GM19438 (cell line): ENCODE results near the gene NCBP3.
"Not testable (repeated sequence)": the region's sequence is repeated elsewhere in the genome, so short reads cannot be mapped to it uniquely, and the experiment has no call there.

Source experiments
- ATAC-seq: cut with Tn5 transposase; IDR thresholded peaks from one replicate; pipeline ENCODE4 v1.9.1; 2021; ENCODE audit warnings: low read depth; ENCODE audit not compliant: unreplicated experiment

The NCBP3 gene

DNA sequence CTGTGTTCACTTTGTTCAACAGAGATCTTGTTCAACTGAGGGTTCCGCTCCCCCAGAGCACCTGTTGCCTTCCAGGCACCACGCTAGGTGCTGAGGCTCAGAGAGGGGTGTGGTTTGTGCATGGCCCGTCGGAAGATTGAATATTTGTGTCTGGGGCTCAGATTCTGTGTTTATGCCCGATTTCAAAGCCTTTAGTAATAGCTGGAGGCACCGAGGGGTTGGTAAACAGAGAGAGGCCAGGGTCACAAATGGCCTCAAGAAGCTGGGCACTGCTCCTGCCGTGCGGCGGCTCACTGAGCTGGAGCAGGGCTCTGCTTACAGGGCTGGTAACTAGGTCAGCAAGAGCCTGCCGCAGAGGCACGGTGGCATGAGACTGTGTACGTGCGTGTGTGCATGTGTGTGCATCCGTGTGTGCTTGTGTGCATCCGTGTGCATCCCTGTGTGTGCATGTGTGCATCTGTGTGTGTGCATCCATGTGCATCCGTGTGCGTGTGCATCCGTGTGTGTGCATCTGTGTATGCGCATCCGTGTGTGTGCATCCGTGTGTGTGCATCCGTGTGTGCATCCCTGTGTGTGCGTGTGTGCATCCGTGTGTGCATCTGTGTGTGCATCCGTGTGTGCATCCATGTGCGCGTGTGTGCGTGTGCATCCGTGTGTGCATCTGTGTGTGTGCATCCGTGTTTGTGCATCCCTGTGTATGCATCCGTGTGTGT, 50.5 kb downstream of the NCBP3 start:
- no peak for ATAC-seq

DNA sequence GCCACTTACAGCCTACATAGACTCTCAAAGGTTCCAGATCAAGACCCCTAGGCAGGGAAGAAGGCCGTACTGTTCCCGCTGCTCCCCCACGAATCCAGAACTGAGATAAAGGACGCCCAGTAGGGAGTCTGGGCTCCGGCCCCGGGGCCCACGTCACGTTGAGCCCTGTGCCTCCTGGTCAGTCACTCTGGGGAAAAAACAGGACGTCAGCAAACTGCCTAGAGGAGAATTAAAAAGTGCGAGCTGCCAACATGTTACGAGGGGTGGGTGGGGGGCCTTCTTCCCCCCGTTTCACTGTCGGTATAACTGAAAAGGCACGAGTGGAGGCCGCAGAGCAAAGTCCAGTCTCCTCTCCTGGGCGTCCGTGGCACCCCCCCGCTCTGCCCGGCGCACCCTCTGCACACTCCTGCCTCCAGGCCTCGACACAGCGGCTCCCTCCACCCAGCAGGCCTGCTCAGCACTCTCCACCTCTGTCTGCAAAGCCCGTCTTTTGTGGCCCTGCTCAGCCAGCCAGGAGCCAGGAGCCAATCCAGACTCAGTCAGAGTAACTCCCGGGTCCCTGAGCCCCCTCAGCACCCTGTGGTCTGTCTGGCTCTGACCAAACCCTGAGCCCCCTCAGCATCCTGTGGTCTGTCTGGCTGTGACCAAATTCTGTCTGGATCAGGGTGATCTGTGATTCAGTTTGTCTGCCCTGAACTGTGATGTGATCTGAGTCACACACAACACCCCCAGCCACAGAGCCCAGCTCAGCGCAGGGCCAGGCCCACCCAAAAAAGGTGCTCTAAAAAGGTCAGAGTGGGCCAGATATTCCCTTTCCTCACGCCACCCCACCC, 51.3 kb downstream of the NCBP3 start:
- ATAC-seq: no peak

DNA sequence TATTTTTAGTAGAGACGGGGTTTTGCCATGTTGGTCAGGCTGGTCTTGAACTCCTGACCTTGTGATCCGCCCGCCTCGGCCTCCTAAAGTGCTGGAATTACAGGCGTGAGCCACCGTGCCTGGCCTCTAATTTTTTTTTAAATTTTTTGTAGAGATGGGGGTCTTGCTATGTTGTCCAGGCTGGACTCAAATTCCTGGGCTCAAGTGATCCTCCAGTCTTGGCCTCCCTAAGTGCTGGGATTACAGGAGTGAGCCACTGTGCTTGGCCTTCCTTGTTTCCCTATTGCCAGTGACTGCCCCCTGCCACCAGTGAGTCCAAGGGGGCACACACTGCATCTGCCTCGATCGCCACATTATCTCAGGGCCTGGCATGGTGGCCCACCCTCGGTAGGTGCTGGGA, 51.9 kb downstream of the NCBP3 start:
- not testable (repeated sequence) for ATAC-seq

DNA sequence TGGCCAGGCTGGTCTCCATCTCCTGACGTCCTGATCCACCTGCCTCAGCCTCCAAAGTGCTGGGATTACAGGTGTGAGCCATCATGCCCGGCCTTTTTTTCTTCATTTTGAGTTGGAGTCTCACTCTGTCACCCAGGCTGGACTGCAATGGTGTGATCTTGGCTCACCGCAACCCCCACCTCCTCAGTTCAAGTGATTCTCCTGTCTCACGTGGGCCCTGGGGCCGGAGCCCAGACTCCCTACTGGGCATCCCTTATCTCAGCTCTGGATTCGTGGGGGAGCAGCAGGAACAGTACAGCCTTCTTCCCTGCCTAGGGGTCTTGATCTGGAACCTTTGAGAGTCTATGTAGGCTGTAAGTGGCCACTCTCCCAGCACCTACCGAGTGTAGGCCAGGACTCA, 52.8 kb downstream of the NCBP3 start:
- not testable (repeated sequence) for ATAC-seq

DNA sequence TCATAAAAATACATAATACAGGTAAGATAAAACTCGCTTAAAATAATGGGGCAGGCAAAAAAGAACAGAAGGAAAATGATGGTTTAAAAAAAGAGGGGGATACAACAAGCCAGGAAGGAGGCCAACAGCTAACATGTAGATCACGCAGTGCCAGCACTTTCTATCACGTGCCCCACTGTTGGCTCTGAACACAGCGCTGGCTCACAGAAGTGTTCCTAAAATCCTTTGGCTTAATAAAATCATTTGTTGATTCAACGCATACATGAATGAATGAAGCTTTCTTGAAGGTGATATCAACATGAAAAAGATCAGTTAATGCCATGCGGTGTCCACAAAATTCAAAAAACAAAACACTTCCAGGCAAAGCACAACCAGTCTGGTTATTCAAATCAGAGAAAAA, 53.6 kb downstream of the NCBP3 start:
- ATAC-seq: no peak

DNA sequence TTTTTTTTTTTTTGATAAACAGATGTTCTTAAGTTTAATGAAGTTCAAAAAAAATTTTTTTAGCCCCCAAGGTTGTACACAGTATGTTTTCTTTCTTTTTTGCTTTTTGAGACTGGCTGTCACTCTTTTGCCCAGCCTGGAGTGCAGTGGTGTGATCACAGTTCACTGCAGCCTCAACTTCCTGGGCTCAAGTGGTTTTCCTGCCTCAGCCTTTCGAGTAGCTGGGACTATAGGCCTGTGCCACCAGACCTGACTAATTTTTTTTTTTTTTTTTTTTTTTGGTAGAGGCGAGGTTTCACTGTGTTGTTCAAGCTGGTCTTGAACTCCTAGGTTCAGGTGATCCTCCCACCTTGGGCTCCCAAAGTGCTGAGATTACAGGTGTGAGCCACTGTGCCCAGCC, 57.8 kb downstream of the NCBP3 start:
- no peak for ATAC-seq

DNA sequence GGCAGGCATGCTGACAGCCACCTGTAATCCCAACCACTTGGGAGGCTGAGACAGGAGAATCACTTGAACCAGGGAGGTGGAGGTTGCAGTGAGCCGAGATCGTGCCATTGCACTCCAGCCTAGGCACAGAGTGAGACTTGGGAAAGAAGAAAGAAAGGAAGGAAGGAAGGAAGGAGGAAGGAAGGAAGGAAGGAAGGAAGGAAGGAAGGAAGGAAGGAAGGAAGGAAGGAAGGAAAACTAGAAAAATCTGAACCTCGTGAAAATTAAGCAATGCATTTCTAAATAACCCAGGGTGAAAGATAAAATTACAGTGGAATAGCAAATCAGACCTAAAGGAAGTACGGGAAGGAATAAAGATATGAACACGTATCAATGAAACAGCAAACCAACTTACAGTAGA, 60.7 kb downstream of the NCBP3 start:
- ATAC-seq: not testable (repeated sequence)

DNA sequence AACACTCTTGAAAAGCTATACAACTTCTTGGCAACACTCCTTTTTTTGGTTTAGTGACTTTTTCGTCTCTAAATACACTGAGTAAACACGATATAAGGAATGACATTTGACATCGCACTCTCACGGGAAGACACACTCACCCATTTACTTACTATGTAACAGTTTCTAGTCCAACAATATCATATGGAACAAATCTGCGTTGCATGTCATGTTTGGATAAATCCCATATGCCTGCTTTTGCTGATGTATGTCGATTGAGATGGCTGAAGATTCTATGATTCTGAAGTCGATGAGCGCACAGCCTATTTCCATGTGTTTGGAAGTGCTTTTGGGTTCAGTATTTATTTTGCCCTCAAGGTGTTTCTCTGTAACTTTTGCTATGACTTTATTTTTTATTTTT, 63.3 kb downstream of the NCBP3 start:
- ATAC-seq: no peak

DNA sequence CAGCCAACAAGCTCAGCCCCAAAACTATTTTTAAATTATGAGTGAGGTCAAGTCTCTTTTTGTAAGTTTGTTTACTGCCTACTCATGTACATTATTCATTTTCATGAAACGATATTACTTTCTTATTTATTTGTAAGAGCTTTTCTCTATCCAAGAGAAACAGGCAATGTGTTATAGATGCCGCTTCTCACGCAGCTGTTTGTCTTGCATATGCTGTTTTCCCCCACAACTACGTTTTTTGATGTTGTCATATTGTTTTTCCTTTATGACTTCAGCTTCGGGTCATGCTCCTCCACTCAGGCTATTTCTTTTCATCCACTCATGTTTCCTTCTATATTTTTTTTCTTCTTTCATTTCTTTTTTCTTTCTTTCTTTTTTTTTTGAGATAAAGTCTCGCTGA, 65.1 kb downstream of the NCBP3 start:
- ATAC-seq: no peak

DNA sequence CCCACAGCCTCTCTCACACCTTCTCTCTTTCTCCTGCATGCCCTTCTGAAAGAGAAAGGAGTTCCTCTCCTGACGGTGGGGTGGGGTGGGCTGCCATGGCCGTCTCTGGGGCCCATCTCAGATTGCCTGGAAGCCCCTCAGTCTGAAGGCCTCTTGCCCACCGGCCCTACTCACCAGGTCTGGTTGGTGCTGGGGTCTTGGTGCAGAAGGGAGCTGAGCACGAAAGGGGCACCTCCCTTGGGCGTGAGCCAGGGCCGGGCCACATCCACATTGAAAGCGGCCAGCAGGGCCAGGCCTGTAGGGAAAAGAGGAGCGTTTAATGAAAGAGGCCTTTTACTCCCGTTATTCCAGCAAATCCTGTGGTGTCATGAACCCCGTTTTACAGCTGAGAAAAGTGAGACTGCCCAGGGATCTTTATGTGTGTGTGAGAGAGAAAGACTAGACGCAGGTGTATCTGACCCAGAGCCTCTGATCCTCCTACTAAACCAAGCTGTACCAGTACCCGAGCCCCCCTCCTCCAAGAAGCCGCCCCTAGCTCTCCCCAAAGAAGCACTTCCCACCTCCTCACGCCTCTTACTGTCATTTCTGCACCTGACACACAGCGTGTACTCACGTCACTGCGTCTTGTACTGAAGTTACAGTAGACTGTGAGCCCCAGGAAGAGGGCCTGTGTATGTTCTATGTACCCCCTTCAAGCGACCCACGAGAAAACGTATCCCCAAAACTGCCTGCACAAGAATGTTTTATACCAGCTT, 68.5 kb downstream of the NCBP3 start:
- no peak for ATAC-seq

DNA sequence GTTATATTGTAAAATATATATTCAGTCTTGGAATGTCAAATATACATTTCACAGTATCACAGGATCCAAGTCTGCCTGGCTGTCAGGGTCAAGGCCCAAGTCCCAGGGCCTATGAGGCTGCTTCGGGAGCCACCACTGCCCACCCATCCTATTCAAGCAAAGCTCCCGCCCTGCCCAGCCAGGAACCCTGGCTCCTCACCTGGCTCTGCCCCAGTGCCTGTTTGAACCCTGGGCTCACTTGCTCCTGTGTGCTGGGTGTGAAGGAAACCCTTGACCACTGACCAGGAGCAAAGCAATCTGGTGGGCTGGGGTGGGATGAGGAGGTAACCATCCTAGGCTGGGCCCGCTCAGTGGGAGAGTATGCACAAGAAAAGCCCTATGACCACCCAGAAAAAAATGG, 72.1 kb downstream of the NCBP3 start:
- no peak for ATAC-seq

DNA sequence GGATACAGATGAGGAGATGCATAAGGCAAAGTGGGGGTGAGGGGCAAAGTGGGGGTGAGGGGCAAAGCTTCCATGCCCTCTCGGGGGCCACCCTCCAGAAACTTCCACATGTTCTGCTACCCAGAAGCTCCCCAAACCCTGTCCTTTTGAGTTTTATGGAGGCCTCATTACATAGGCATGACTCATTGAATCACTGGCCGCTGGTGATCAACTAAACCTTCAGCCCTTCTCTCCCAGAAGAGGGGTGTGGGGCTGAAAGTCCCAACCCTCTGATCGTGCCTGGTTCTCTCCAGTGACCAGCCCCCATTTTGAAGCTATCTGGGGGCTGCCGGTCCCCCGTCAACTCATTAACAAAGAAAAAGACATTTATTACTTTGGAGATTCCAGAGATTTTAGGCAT, 72.5 kb downstream of the NCBP3 start:
- ATAC-seq: no peak

DNA sequence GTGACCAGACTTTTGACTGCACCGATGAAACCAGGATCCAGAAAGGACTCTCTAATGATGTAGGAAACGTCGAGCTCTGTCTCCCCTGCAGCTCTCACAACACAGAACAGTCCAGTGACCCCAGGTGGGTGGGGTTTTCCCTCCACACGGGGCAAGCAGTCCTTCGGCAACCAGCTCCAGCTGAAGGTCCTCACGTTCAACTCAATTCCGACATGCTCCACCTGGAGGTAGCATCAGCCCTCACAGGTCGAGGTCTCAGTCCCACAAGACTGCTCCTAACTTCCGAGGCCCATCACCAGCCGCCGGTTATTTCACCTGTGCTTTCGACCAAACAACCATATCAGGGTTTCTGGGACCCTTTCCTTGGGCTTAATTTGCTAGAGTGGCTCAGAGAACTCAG, 73.3 kb downstream of the NCBP3 start:
- no peak for ATAC-seq

DNA sequence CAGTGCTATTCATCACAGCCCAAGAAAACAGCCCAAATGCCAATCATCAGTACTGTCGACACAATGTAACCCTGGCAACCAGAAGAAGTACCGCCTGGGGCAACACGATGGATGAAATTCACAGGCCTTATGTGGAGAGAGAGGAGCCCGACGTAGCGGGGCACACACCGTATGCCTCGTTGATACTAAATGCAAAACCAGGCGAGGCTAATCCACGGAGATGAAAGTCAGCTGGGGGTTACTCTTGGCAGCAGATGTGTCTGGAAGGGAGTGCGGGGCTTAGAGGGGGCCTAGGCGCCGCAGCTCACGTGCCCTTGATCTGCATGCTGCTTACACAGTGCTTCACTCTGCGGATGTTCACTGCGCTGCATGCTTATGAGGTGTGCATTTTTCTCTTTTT, 74.9 kb downstream of the NCBP3 start:
- ATAC-seq: no peak

DNA sequence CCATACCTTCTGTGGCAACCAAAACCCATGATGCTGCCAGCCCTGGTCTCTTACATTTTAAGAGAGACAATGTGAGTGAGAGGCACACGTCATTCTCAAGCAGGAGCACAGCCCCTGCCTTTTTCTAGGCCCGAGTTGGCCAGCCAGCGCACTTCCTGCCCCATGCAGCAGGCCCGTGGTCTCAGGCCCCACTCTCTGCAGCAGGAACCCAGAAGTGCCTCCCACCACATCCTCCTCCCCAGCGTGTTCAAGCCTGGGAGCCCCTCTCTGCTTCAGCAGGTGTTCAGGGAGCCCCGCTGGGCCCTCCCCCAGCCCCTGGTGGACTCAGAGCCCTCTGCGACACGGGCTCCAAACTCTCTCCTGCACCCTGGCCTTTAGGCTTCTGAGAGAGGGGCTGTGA, 75.6 kb downstream of the NCBP3 start:
- ATAC-seq: no peak

DNA sequence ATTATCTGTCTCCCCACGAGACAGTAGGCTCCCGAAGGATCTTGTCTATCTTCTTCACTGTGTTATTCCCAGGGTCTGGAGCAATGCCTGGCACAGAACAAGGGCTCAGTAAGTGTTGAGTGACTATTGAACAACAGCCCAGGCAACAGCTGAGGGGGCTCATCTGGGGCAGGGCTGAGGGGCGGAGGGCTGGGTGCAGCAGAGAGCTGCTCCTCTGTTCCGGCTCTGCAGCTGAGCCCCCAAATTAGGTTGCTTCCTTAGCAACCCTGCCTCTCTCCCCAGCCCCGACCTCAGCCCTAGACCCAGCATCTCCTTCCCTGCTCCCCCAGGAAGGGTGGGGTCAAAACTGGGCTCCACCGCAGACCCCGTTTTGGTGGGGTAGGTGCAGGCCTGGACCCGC, 77.3 kb downstream of the NCBP3 start:
- ATAC-seq: no peak

DNA sequence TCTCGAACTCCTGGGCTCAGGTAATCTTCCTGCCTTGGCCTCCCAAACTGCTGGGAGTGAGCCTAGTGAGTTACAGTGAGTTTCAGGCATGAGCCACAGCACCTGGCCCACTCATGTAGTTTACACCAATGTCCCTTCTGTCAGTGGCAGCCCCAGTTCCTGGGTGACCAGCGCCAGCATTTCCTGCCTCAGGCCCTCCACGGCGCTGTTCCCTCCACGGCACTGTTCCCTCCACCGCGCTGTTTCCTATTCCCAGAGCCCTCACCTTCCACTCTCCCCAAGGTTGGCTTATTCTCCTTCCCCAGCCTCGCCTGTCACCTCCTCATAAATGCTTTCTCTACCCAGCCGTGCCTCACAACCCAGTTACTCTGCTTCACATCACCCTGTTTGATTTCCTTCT, 77.7 kb downstream of the NCBP3 start:
- ATAC-seq: no peak

DNA sequence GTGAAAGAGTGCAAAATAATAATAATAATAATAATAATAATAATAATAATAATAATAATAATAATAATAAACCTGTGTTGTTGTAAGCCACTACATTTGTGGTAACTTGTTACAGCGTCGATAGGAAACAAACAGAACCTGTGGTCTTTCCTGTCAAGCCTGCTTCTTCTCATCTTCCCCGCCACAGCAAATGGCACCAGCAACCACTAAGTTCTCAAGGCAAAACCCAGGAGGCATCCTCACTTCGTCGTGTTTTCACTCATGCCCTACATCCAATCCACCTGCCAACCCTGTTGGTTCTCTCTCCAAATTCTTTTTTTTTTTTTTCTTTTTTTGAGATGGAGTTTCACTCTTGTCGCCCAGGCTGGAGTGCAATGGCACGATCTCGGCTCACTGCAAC, 79.3 kb downstream of the NCBP3 start:
- no peak for ATAC-seq

DNA sequence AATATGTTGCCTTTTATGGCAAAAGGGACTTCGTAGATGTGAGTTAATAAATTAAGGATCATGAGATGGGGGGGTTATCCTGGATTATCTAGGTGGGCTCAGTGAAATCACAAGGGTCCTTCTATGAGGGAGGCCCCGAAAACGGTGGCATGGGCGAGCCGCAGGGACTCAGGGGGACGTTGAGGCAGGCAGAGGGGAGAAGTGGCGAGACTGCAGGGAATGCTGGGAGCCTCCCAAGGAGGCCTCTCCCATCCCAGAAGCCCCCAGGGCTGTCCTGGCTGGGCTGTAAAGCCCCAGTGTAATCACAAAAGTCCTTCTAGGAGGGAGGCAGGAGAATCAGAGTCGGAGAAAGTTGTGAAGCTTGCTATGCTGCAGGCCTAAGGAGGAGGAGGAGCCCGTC, 80.1 kb downstream of the NCBP3 start:
- ATAC-seq: no peak

DNA sequence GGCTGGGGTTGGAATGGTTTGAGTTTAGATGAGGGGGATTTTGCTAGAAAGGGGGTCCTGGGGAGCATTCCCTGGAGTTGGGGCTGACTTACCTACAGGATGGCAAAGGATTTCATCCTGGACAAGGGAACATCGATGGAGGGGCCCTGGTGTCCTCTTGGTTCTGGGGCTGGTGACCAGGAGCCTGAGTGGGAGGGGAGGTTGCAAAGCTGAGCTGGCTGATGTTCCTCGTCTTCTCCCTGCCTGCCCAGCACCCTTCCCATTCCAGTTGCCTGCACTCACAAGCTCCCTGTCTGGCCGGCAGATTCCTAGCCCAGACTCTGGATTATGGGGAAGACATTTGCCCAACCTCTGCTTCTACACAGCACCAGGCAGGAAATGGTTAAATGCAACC, 82.3 kb downstream of the NCBP3 start:
- no peak for ATAC-seq

DNA sequence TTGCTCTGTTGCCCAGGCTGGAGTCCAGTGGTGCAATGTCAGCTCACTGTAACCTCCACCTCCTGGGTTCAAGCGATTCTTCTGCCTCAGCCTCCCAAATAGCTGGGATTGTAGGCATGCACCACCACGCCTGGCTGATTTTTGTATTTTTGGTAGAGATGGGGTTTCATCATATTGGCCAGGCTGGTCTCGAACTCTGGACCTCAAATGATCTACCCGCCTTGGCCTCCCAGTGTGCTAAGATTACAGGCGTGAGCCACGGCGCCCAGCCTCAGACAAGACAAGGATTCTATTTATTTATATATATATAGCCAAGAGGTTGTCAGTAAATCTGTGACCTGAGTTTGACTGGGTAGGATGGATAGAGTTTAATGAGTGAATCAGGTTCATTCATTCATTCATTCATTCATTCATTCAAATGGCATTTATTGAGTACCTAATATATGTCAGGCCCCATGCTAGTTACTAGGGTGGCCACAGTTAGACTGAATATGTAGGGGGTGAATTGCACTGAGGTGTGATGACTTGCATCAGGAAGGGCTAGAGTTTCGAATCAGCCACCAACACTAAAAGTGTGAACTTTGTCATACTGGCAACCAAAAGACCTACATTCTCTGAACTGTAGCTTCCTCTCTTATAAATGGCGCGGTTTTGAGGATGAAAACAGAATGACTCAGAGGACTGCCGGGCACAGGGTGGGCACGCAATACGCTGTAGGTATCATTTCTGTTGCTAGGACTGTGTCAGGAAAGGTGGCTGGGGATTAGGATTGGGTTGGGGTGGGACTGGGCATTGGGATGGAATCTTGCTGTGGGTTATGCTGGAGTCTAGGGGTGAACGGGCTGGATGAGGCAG, 82.9 kb downstream of the NCBP3 start:
- no peak for ATAC-seq
